Measurements from ENCODE around the gene INSYN2B. TPM values are rescaled to one million over a fixed set of nuclear protein-coding genes. Genes with fewer than 3 reads are reported as not detected.

The INSYN2B gene
- total and polyA plus RNA-seq, 2 of the 4 experiments (the other 2 are of a cell fraction): 9.1 to 33.5 TPM

GRCh38 chr5:169944922-169945680 is 35.2 kb downstream of the INSYN2B start (continued):
- no peak for TF ChIP-seq ELK1 (IDR thresholded peaks at IDR 0.05; ENCODE audit: borderline replicate concordance, low read depth, low read length)

GRCh38 chr5:169944115-169944514 is 36.2 kb downstream of the INSYN2B start:
- ChIA-PET POLR2A (ENCODE audit: unreplicated experiment) (no interaction called here), CTCF (interaction anchor here (0.6 to 2.0 kb wide), 2 partner anchors 36 to 143 kb away, joined by 3 to 8 read pairs; partner anchors contain the start of gene INSYN2B)
- Histone ChIP-seq H2BK120ac (ENCODE audit: low read depth, low read length) (no peak overlapping the region; the same call in none of the 2 replicates), H4K20me1 (ENCODE audit: insufficient read depth, low read length) (no peaks in the 10 kb centered on the region), H3K14ac (replicated peaks; ENCODE audit: low read depth, low read length) (no peak overlapping the region), H2AK9ac (replicated peaks; ENCODE audit: low read depth, low read length, poor library complexity) (peak overlapping the region; percentile 2), H3K4me2 (ENCODE audit: low read depth, low read length) (no peak overlapping the region), H4K91ac (ENCODE audit: insufficient read depth, low read depth, low read length) (no peak overlapping the region; the same call in 1 of the 2 replicates), H2BK5ac (ENCODE audit: low read depth, low read length, poor library complexity, severe bottlenecking) (no peak overlapping the region), H3K79me1 (ENCODE audit: low read depth in 1 of 2, low read length in 2 of 2) (peaks cover 23 to 59% of the 10 kb centered on the region in 2 experiments; a peak in 3 of 4 replicates), H3K27me3 (ENCODE audit: control insufficient read depth, insufficient read depth, low read length) (no peaks in the 10 kb centered on the region), H3K4me1 (ENCODE audit: control insufficient read depth, insufficient read depth, low read length) (peaks cover 14% of the 10 kb centered on the region), H3K27ac (ENCODE audit: insufficient read depth, low read length) (no peak overlapping the region), H3K9ac (ENCODE audit: low read depth, low read length) (no peak overlapping the region), H3K4me3 (ENCODE audit: insufficient read depth, low read depth, low read length) (no peak overlapping the region), H3K23ac (ENCODE audit: low read depth, low read length) (no peak overlapping the region; the same call in 1 of the 2 replicates), H2AFZ (replicated peaks; ENCODE audit: low read length, poor library complexity) (no peak overlapping the region), H2AK5ac (ENCODE audit: low read depth, low read length) (0 out of 2 replicates have a peak overlapping the region, but pooled peaks have one; percentile 16), H3K18ac (ENCODE audit: low read depth, low read length) (no peak overlapping the region), H3K9me1 (ENCODE audit: insufficient read depth, low read length) (peaks cover 21% of the 10 kb centered on the region), H3K36me3 (ENCODE audit: control insufficient read depth, insufficient read depth, low read length) (no peaks in the 10 kb centered on the region), H4K5ac (ENCODE audit: low read depth, low read length) (no peak overlapping the region; the same call in 1 of the 2 replicates), H3K56ac (ENCODE audit: extremely low read depth, insufficient read depth, low read length) (no peak overlapping the region), H3K4ac (ENCODE audit: low read depth, low read length) (peak overlapping the region; percentile 10; the same call in 1 of the 2 replicates), H2BK15ac (ENCODE audit: low read depth, low read length) (no peak overlapping the region), H3K9me3 (ENCODE audit: control insufficient read depth, insufficient read depth, low read length) (no peaks in the 10 kb centered on the region), H4K8ac (ENCODE audit: low read depth in 2 of 2, low read length in 2 of 2) (peak overlapping the region in 1 of 2 experiments; percentile 87; a peak in 2 of 4 replicates), H2BK20ac (ENCODE audit: low read depth, low read length) (0 out of 2 replicates have a peak overlapping the region, but pooled peaks have one; percentile 68)
- DNase-seq (no peak), ATAC-seq (ENCODE audit: low read depth) (no peak)
- WGBS, 2 experiments (ENCODE audit: extremely low coverage in 2 of 2, insufficient read length in 1 of 2): 85% methylated on average over 3 of the region's 6 CpGs; no CpG with 5 or more reads in 1 of the 2 experiments
- TF ChIP-seq CHD1 (IDR thresholded peaks at IDR 0.05; ENCODE audit: low read depth, low read length) (no peak), RFX5 (IDR thresholded peaks at IDR 0.05; ENCODE audit: low read depth, low read length) (no peak), RCOR1 (IDR thresholded peaks at IDR 0.05; ENCODE audit: insufficient replicate concordance, low read length) (no peak), MXI1 (IDR thresholded peaks at IDR 0.05; ENCODE audit: borderline replicate concordance, low read depth, low read length) (no peak), SMC3 (IDR thresholded peaks at IDR 0.05; ENCODE audit: low read depth, low read length) (no peak), MAZ (IDR thresholded peaks at IDR 0.05; ENCODE audit: borderline replicate concordance, low read depth, low read length) (no peak), NFE2L2 (IDR thresholded peaks at IDR 0.05; ENCODE audit: low read depth, low read length) (no peak), BHLHE40 (IDR thresholded peaks at IDR 0.05; ENCODE audit: low read depth, low read length) (no peak)
- no TSS peak for BruUV-seq (replicated peaks)
- dilution Hi-C loops (cut with HindIII; ENCODE audit: low sequenced_read_pairs, unreplicated experiment): no loop called here
- intact Hi-C loops (cut with micrococcal nuclease): loop anchor here (10.0 kb wide), 1 partner anchor 139 kb away; no protein-coding TSS in a partner anchor
- in situ Hi-C loops (cut with MboI; ENCODE audit: low sequenced_read_pairs): no loop called here
